GM19397 (cell line): Measurements from ENCODE around the gene CCDC7.
"Not testable (repeated sequence)": the region's sequence is repeated elsewhere in the genome, so short reads cannot be mapped to it uniquely, and the experiment has no call there.

Experiments used
- ATAC-seq: cut with Tn5 transposase; IDR thresholded peaks from one replicate; pipeline ENCODE4 v1.9.1; 2021; ENCODE audit warnings: mild to moderate bottlenecking, moderate library complexity; ENCODE audit not compliant: unreplicated experiment

CCDC7 gene

DNA sequence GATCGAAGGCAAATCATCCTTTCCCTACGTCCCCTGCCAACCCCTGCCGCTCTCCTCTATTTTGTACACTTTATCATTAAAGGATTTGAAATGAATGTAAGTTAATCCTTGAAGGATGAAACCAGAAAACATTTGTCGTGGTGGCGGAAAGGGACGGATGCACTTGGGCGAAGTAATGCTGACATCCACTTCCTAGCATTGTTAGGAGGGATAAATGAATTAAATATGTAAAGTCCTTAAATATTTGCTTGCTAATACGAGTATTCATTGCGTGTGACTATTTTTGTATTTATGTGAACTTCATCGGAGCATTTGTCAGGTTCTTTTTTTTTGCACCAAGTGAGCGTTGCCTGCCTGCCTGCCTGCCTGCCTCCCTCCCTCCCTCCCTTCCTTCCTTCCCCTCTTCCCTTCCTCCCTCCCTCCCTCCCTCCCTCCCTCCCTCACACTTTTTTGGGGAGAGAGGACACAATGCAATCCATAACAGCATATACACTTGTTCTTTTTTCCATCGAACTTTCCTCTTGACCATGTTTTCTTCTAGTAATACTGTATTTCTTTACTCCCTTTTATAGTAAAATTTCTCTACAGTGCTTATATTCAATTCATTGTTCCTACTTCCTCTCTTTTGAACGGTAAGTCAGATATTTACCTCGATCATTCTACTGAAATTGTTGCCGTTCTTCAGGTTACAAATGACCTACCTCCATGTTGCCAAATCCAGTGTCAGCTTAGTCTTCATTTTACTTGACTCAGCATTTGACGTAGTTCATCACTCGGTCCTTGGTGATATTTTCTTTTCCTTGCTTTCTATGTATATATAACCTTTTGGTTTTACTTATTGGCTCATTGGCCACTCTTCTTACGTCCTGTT is 831 bp downstream of the CCDC7 start:
- no peak for ATAC-seq

DNA sequence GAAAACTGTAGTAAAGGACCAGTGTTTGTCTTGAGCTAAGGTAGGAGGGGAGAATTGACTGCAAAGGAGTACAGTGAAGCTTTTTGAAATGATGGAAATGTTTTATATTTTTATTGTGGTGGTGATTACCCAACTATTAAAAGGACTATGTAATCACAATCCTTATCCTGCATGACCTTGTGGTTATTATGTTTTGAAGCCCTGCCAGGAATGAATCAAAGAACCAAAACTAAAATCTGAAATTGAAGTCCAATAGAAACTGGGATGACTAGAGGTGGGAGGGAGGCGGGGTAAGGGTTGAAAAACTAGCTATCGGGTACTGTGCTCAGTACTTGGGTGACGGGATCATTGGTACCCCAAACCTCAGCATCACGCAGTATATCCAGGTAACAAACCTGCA is 8.2 kb downstream of the CCDC7 start:
- ATAC-seq: no peak

DNA sequence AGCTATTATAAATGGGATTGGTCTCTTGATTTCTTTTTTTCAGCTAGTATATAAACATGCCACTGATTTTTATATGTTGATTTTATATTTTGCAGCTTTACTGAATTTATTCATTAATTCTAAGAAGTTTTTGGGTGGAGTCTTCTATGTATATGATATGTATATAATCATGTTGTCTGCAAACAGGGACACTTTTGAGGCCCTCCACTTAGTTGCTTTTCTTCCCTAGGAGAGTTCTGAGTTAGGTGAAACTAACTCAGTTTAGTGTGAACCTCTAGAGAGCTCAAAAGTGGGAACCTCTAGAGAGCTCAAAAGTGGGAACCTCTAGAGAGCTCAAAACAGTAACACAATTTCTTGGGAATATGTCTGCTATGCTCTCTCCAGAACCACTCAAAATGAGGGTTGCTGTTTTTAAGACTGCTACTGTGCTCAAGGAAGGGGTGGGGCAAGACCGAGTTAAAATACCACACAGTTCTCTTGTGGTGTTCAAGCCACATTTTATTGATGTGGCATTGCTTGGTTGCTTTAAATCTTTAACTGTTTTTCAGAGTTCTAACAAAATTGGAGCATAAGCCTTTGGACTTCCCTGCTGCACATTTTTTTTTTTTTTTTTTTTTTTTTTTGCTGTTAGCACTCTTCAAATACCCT is 13.2 kb downstream of the CCDC7 start:
- ATAC-seq: no peak

DNA sequence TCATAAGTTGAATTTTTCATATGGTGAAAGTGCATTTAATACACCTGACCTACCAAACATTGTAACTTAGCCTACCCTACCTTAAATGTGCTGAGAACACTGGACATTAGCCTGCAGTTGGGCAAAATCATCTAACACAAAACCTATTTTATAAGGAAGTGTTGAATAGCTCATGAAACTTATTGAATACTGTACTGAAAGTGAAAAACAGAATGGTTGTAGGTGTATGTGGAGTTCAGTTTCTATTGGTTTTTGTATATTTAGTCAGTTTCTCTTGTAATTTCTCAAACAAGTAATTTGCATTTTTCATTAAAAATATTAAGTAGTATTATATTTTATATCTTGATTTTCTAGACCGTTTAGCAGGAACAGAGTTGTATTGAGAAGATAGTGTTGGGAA is 15.3 kb downstream of the CCDC7 start:
- ATAC-seq: no peak

DNA sequence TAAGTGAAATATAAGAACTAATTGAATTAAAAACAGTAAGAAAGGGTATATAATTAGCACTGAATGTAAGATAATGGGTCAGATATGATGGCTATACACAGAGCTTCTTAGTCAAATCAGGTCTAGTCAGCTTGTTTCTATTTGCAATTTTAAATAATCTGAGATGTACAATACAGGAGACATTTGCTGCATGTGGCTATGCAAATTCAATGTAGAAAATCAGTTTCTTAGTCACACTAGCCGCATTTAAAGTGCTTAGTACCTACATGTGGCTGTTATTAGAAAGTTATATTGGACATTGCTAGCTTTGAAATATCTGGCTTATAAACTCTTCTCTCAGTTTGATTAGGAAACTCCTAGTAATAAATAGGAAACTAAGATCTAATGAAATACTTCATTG is 25.3 kb downstream of the CCDC7 start:
- ATAC-seq: no peak

DNA sequence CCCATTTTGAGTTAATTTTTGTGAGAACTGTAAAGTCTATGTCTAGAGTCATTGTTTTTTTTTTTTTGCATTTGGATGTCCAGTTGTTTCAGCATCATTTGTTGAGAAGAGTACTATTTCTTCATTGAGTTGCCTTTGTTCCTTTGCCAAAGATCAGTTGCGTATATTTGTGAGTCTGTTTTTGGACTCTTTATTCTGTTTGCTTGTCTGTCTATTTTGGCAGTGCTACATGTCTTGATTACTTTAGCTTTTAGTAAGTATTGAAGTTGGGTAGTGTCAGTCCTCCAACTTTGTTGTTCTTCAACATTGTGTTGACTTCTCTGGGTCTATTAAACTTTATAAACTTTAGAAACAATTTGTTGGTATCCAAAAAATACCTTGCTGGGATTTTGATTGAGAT is 31.6 kb downstream of the CCDC7 start:
- no peak for ATAC-seq

DNA sequence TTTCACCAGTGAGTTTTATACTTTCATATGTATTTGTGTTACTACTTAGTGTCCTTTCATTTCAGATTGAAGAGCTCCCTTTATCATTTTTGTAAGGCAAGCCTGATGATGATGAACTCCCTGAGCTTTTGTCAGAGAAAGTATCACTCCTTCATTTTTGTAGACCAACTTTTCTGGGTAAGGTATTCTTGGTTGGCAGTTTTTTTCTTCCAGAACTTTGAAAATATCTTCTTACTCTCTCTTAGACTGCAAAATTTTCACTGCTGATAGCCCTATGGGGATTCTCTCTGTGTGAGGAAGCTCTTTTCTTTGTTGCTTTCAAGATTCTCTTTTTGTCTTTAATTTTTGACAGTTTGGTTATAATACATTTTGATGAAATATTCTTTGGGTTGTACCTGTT is 35.7 kb downstream of the CCDC7 start:
- no peak for ATAC-seq

DNA sequence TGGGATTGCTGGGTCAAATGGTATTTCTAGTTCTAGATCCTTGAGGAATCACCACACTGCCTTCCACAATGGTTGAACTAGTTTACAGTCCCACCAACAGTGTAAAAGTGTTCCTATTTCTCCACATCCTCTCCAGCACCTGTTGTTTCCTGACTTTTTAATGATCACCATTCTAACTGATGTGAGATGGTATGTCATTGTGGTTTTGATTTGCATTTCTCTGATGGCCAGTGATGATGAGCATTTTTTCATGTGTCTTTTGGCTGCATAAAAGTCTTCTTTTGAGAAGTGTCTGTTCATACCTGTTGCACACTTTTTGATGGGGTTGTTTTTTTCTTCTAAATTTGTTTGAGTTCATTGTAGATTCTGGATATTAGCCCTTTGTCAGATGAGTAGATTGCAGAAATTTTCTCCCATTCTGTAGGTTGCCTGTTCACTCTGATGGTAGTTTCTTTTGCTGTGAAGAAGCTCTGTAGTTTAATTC is 37.1 kb downstream of the CCDC7 start:
- ATAC-seq: not testable (repeated sequence)

DNA sequence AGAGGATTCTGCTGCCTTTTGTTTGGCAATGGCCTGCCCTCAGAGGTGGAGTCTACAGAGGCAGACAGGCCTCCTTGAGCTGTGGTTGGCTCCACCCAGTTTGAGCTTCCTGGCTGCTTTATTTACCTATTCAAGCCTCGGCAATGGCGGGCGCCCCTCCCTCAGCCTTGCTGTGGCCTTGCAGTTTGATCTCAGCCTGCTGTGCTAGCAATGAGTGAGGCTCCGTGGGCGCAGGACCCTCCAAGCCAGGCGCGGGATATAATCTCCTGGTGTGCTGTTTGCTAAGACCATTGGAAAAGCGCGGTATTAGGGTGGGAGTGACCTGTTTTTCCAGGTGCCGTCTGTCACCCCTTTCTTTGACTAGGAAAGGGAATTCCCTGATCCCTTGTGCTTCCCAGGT is 42.1 kb downstream of the CCDC7 start:
- not testable (repeated sequence) for ATAC-seq

DNA sequence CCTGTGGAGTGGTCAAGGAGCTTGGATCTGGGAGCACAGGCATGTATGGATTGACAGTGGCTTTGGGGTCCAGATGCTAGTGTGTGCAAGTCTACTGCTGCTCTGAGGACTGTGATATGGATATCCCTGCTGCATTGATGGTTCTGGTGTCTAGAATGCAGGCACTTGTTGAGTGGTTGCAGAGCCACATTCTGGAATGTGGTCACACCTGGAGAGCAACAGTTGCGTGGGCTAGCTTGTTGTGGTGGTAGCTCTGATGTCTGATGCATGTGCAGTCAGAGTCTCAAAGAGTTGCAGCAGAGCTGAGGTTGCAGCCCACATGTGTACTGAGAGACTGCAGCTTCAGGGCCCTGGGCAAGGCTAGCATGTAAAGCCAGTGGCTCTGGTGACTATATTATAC is 43.2 kb downstream of the CCDC7 start:
- no peak for ATAC-seq

DNA sequence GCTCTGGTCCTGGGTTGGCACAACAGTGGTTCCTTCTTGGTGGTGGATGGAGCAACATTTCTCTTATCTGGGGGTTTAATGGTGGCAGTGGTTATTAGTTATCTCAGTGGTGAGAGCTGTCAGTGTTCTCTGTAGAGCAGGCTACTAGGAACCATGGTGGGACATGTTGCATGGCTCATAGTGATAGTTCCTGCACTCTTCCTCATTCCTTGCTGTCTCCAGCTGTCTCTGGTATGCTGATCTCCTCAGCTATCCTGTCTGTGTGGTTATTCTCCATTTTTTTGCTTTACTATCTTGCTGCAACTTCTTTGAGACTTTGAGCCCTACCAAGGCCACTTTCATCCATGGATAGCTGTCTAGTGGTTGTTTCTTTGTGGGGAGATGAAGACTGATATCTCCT is 44.0 kb downstream of the CCDC7 start:
- no peak for ATAC-seq

DNA sequence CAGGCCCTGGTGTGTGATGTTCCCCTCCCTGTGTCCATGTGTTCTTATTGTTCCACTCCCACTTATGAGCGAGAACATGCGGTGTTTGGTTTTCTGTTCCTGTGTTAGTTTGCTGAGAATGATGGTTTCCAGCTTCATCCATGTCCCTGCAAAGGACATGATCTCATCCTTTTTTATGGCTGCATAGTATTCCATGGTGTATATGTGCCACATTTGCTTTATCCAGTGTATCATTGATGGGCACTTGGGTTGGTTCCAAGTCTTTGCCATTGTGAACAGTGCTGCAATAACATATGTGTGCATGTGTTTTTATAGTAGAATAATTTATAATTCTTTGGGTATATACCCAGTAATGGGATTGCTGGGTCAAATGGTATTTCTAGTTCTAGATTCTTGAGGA is 48.6 kb downstream of the CCDC7 start:
- not testable (repeated sequence) for ATAC-seq

DNA sequence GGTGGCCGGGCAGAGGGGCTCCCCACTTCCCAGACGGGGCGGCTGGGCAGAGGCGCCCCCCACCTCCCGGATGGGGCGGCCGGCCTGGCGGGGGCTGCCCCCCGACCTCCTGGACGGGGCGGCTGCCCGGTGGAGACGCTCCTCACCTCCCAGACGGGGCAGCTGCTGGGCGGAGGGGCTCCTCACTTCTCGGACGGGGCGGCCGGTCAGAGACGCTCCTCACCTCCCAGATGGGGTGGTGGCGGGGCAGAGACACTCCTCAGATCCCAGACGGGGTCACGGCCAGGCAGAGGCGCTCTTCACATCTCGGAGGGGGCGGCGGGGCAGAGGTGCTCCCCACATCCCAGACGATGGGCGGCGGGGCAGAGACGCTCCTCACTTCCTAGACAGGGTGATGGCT is 54.2 kb downstream of the CCDC7 start:
- ATAC-seq: not testable (repeated sequence)

DNA sequence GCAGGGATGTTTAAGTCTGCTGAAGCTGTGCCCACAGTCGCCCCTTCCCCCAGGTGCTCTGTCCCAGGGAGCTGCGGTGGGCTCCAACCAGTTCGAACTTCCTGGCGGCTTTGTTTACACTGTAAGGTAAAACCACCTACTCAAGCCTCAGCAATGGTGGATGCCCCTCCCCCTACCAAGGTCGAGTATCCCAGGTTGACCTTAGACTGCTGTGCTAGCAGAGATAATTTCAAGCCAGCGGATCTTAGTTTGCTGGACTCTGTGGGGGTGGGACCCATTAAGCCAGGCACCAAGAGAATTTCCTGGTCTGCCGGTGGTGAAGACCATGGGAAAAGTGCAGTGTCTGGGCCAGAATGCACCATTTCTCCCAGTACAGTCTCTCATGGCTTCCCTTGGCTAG is 56.0 kb downstream of the CCDC7 start:
- ATAC-seq: no peak

DNA sequence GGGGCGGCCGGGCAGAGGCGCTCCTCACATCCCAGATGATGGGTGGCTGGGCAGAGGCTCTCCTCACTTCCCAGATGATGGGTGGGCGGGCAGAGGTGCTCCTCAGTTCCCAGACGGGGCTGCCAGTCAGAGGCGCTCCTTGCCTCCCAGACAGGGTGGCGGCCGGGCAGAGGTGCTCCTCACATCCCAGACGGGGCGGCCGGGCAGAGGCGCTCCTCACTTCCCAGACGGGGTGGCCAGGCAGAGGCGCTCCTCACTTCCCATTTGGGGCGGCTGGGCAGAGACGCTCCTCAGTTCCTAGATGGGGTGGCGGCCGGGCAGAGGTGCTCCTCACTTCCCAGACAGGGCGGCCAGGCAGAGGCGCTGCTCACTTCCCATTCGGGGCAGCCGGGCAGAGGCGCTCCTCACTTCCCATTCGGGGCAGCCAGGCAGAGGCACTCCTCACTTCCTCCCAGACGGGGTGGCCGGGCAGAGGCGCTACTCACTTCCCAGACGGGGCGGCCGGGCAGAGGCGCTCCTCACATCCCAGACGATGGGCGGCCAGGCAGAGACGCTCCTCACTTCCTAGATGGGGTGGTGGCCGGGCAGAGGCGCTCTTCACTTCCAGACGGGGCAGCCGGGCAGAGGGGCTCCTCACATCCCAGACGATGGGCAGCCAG is 60.0 kb downstream of the CCDC7 start:
- ATAC-seq: not testable (repeated sequence)

DNA sequence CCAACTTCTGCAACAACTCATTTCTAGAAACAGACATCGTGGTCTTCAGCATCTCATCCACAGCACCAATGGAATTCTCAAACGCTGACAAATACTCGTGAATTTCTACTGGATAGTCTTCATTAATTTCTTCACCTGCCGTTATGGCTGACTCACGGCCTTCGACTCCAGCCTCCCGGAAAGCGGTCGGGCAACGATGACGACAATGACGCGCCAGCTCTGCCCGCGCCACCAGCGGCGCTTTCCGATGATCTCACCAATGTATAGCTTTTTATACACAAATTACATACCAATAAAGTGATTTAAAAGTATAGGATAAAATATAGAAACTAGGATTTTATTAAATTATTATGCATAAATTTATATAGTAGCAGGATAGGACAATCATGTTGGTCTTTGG is 65.7 kb downstream of the CCDC7 start:
- ATAC-seq: no peak

DNA sequence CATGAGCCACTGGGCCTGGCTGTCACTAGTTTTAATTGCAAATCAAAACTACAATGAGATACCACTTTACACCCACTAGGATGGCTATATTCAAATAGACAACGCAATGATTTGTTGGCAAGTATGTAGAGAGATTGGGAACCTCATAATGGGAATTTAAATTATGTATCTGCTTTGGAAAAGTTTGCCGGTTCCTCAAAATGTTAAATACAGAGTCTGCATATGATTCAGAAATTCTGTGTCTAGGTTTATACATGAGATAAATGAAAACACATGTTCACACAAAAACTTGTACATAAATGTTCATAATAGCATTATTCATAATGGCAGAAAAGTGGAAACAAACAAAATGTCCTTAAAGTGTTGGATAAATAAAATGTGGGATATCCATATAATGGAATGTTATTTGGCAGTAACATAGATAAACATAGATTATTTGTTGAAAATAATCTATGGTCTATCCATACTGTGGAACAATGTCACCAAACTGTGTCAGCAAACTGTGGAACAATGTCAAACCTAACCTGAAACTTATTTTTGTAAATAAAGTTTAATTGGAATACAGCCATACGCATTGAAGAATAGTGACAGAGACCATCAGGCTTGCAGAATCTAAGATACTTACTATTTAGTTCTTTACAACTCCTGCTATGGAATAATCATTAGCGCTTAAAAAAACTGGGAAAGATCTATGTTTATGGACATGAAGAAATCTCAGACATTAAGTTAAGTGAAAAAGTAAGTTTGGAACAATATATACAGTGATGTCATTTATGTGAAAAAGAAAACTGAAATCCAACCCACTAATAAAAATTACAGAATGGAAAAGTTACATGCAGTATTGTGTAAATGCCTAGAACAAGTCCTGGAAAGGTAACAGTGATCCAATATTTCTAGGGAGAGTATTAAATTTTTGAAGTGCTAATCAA is 70.9 kb downstream of the CCDC7 start:
- no peak for ATAC-seq

DNA sequence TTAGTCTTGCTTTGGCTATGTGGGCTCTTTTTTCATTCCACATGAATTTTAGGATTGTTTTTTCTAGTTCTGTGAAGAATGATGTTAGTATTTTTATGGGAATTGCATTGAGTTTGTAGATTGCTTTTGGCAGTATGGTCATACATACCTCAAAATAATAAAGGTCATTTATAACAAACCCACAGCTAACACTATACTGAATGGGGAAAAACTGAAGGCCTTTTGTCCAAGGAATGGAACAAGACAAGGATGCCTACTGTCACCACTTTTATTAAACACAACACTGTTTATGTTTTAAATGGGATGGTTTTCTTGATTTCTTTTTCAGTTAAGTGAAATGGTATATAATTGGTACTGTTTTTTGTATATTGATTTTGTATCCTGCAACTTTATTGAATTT is 84.3 kb downstream of the CCDC7 start:
- ATAC-seq: no peak

DNA sequence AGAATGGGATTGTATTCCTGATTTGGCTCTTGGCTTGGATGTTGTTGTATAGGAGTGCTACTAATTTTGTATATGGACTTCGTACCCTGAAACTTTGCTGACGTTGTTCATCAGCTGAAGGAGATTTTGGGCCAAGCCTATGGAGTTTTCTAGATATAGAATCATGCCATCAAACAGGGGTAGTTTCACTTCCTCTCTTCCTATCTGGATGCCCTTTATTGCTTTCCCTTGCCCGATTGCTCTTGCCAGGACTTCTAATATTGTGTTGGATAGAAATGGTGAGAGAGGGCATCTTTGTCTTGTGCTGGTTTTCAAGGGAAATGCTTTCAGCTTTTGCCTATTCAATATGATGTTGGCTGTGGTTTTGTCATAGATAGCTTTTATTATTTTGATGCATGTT is 92.3 kb downstream of the CCDC7 start:
- no peak for ATAC-seq

DNA sequence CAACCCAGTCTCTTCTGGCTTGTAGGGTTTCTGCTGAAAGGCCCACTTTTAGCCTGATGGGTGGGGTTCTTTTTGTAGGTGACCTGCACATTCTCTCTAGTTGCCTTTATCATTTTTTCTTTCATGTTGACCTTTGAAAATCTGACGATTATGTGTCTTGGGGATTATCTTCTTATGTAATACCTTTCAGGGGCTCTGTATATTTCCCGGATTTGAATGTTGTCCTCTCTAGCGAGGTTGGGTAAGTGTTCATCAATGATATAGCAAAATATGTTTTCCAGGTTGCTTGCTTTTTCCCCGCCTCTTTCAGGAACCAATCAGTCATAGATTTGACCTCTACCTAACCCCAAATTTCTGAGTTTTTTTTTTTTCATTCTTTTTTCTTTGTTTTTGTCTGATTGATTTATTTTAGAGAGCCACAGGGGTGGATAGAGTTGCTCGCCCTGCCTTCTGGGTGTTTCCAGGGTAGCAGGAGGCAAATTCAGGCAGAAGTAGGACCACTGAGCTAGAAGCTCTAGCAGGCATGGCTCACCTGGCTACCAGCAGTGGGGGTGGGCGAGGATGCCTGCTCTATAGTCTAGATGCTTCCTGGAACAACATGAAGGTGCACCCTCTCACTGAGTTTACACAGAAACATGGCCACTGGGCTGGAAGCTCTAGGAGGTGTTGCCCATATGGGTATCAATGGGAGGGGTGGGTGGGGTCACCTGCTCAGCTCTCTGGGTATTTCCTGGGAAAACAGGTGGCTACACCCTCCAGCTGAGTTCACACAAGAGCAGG is 94.9 kb downstream of the CCDC7 start:
- ATAC-seq: no peak
